Measurements from ENCODE around the gene SH2D3C.

SH2D3C gene

GRCh38 chr9:127707766-127708165 is 70.7 kb downstream of the SH2D3C start:
- no peak overlapping the region for H3K27ac ChIP-seq (ENCODE audit: extremely low read depth, low read depth, low read length)
- H3K4me3 ChIP-seq (ENCODE audit: low read depth, low read length), result no peak overlapping the region
- no peaks in the 10 kb centered on the region for H3K36me3 ChIP-seq (ENCODE audit: control insufficient read depth in 2 of 2, insufficient read depth in 1 of 2, low read length in 2 of 2)
- H3K4me1 ChIP-seq (ENCODE audit: control insufficient read depth, insufficient read depth, low read length), result no peaks in the 10 kb centered on the region
- ChIA-PET POLR2A (no interaction called here), CTCF (interaction anchor here (1.2 kb wide), 1 partner anchor 27 kb away, joined by 3 read pairs; the partner anchor contains the start of gene TOR2A)
- no peaks in the 10 kb centered on the region for H3K9me3 ChIP-seq (ENCODE audit: control insufficient read depth, insufficient read depth, low read depth, low read length)
- no peak for TF ChIP-seq ZNF664 (tag by site-specific recombination; IDR thresholded peaks at IDR 0.05)
- TF ChIP-seq OVOL3 (tag by site-specific recombination; IDR thresholded peaks at IDR 0.05), result no peak
- no peak for TF ChIP-seq TCF7L2 (IDR thresholded peaks at IDR 0.05; ENCODE audit: borderline replicate concordance, low read depth, low read length)
- TF ChIP-seq ZNF658 (tag by site-specific recombination; IDR thresholded peaks at IDR 0.05), result no peak
- no peak for TF ChIP-seq ZNF121 (tag by site-specific recombination; IDR thresholded peaks at IDR 0.05)
- no peak for TF ChIP-seq GLI4 (tag by site-specific recombination; IDR thresholded peaks at IDR 0.05)
- TF ChIP-seq ZNF214 (tag by site-specific recombination; IDR thresholded peaks at IDR 0.05; ENCODE audit: borderline replicate concordance), result no peak
- no peak for TF ChIP-seq ZBTB7A (tag by site-specific recombination; IDR thresholded peaks at IDR 0.05; ENCODE audit: low read depth)
- no peak for TF ChIP-seq KLF9 (tag by site-specific recombination; IDR thresholded peaks at IDR 0.05; ENCODE audit: low read depth)
- no peak for TF ChIP-seq ZNF416 (tag by site-specific recombination; IDR thresholded peaks at IDR 0.05)
- TF ChIP-seq ZNF211 (tag by site-specific recombination; IDR thresholded peaks at IDR 0.05; ENCODE audit: low read depth), result no peak

GRCh38 chr9:127706836-127707241 is 71.6 kb downstream of the SH2D3C start, which contains the start of gene CFAP157:
Gene CFAP157, plus strand, starts transcription at chr9:127706988. Its CDS starts 44 bp downstream, at chr9:127707032.
- Histone ChIP-seq H3K27ac (ENCODE audit: extremely low read depth, low read depth, low read length) (no peak within 1 kb of the TSS), H3K9me3 (ENCODE audit: control insufficient read depth, insufficient read depth, low read depth, low read length) (no peaks in the 10 kb centered on the region), H3K4me3 (ENCODE audit: low read depth, low read length) (no peak within 1 kb of the TSS), H3K36me3 (ENCODE audit: control insufficient read depth in 2 of 2, insufficient read depth in 1 of 2, low read length in 2 of 2) (no peaks in the 10 kb centered on the region), H3K4me1 (ENCODE audit: control insufficient read depth, insufficient read depth, low read length) (no peaks in the 10 kb centered on the region)
- TF ChIP-seq ZNF704 (tag by site-specific recombination; IDR thresholded peaks at IDR 0.05), result no peak
- TF ChIP-seq SCRT2 (tag by site-specific recombination; IDR thresholded peaks at IDR 0.05), result peak; percentile 24; the same call in 1 of the 2 replicates
- CTCF ChIA-PET, result interaction anchor here (0.5 to 1.4 kb wide), 3 partner anchors 28 to 814 kb away, joined by 3 to 5 read pairs (median 5); partner anchors contain the start of gene TOR2A
- POLR2A ChIA-PET, result interaction anchor here (0.6 to 2.8 kb wide), 2 partner anchors 9 to 94 kb away, joined by 3 to 8 read pairs; partner anchors contain the start of genes PTRH1 and TTC16

- Histone ChIP-seq H3K36me3 (ENCODE audit: control insufficient read depth in 2 of 2, insufficient read depth in 1 of 2, low read length in 2 of 2) (no peaks in the 10 kb centered on the region), H3K27ac (ENCODE audit: extremely low read depth, low read depth, low read length) (no peak overlapping the region), H3K4me3 (ENCODE audit: low read depth, low read length) (no peak overlapping the region), H3K4me1 (ENCODE audit: control insufficient read depth, insufficient read depth, low read length) (no peaks in the 10 kb centered on the region), H3K9me3 (ENCODE audit: control insufficient read depth, insufficient read depth, low read depth, low read length) (no peaks in the 10 kb centered on the region)
- POLR2A ChIA-PET, result interaction anchor here (0.7 to 2.8 kb wide), 3 partner anchors 10 to 191 kb away, joined by 3 to 8 read pairs (median 7); partner anchors contain the start of genes PTRH1 and TTC16
- CTCF ChIA-PET, result interaction anchor here (1.4 kb wide), 1 partner anchor 29 kb away, joined by 5 read pairs; the partner anchor contains the start of gene TOR2A
- TF ChIP-seq ZNF423 (tag by site-specific recombination; IDR thresholded peaks at IDR 0.05), result no peak
- no peak for TF ChIP-seq ZNF510 (tag by site-specific recombination; IDR thresholded peaks at IDR 0.05; ENCODE audit: insufficient replicate concordance)
- no peak for TF ChIP-seq PBX3 (CRISPR knock-in tag; IDR thresholded peaks at IDR 0.05)
- no peak for TF ChIP-seq ZNF488 (tag by site-specific recombination; IDR thresholded peaks at IDR 0.05)
- peak; percentile 17; the same call in 1 of the 2 replicates for TF ChIP-seq GLIS1 (tag by site-specific recombination; IDR thresholded peaks at IDR 0.05)
Measured at GRCh38 chr9:127705577-127706379, 72.7 kb downstream of the SH2D3C start.

Measured in HEK293 (cell line).